Neuronal stem cell (in vitro differentiated cells): ENCODE data around the gene CD81.
A peak's percentile ranks its signal among the peaks of the same experiment; 100 is the strongest.

Experiments used
- DNase-seq: peaks from one replicate; pipeline ENCODE4 v3.0.0-alpha.2; 2013; ENCODE audit warnings: low spot score
- H2AFZ ChIP-seq: one replicate; pipeline ENCODE4 v1.6.1; 2013; ENCODE audit warnings: mild to moderate bottlenecking, low read length, inconsistent platforms
- H2AK5ac ChIP-seq: 2 replicates; pipeline ENCODE4 v1.6.1; 2013; ENCODE audit warnings: low read depth, mild to moderate bottlenecking, inconsistent platforms, low read length, moderate library complexity, mixed read lengths
- H2BK120ac ChIP-seq: 2 replicates; pipeline ENCODE4 v1.6.1; 2013; ENCODE audit warnings: low read depth, mild to moderate bottlenecking, inconsistent platforms, low read length, moderate library complexity, mixed read lengths
- H2BK12ac ChIP-seq: one replicate; pipeline ENCODE4 v1.6.1; 2013; ENCODE audit warnings: low read length, inconsistent platforms
- H2BK15ac ChIP-seq: 2 replicates; pipeline ENCODE4 v1.6.1; 2013; ENCODE audit warnings: mild to moderate bottlenecking, low read length, inconsistent platforms, mixed read lengths
- H2BK5ac ChIP-seq: one replicate; pipeline ENCODE4 v1.6.1; 2013; ENCODE audit warnings: inconsistent platforms, mild to moderate bottlenecking, low read length, moderate library complexity
- H3K14ac ChIP-seq: one replicate; pipeline ENCODE4 v1.6.1; 2013; ENCODE audit warnings: low read length, inconsistent platforms
- H3K18ac ChIP-seq: 2 replicates; pipeline ENCODE4 v1.6.1; 2013; ENCODE audit warnings: low read length, inconsistent platforms
- H3K23ac ChIP-seq: 2 replicates; pipeline ENCODE4 v1.6.1; 2013; ENCODE audit warnings: low read depth, mild to moderate bottlenecking, mixed read lengths, low read length, inconsistent platforms; ENCODE audit not compliant: poor library complexity
- H3K27ac ChIP-seq: replicated peaks from 3 replicates; pipeline ENCODE4 v1.5.1; 2013; ENCODE audit warnings: low read length, inconsistent platforms
- H3K27me3 ChIP-seq, 3 experiments: 2 replicates each; pipeline ENCODE4 v1.6.1; 2013; ENCODE audit warnings: low read length in 3 of 3, mild to moderate bottlenecking in 2 of 3, inconsistent platforms in 1 of 3, low read depth in 1 of 3, mixed read lengths in 1 of 3, moderate library complexity in 1 of 3; ENCODE audit not compliant: control insufficient read depth in 3 of 3, insufficient read depth in 3 of 3
- H3K36me3 ChIP-seq, 2 donors: replicated peaks in 1 of 2; 2 replicates each; pipeline ENCODE4 v1.6.1; 2013; ENCODE audit warnings: low read length in 2 of 2; ENCODE audit not compliant: control insufficient read depth in 2 of 2, insufficient read depth in 2 of 2
- H3K4ac ChIP-seq: 2 replicates; pipeline ENCODE4 v1.6.1; 2013; ENCODE audit warnings: inconsistent platforms, mild to moderate bottlenecking, low read length, moderate library complexity
- H3K4me1 ChIP-seq, 2 donors: 1 replicate in 1 of 2; 2 replicates in 1 of 2; pipeline ENCODE4 v1.6.1; 2013; ENCODE audit warnings: low read length in 2 of 2, low read depth in 1 of 2; ENCODE audit not compliant: control insufficient read depth in 2 of 2, insufficient read depth in 1 of 2
- H3K4me2 ChIP-seq: one replicate; pipeline ENCODE4 v1.6.1; 2013; ENCODE audit warnings: mild to moderate bottlenecking, low read length, inconsistent platforms; ENCODE audit not compliant: insufficient read depth, poor library complexity, severe bottlenecking
- H3K4me3 ChIP-seq, 2 donors: 2 replicates each; pipeline ENCODE4 v1.5.1; 2013; ENCODE audit warnings: low read length in 2 of 2, mild to moderate bottlenecking in 2 of 2, inconsistent platforms in 1 of 2, moderate library complexity in 1 of 2
- H3K79me1 ChIP-seq: one replicate; pipeline ENCODE4 v1.6.1; 2013; ENCODE audit warnings: low read depth, mild to moderate bottlenecking, inconsistent platforms, low read length, moderate library complexity
- H3K9ac ChIP-seq: one replicate; pipeline ENCODE4 v1.6.1; 2013; ENCODE audit warnings: mild to moderate bottlenecking, low read depth, low read length, inconsistent platforms; ENCODE audit not compliant: poor library complexity
- H3K9me3 ChIP-seq, 2 donors: replicated peaks in 1 of 2; 2 replicates each; pipeline versions ENCODE3 to v1.6.1; 2013; ENCODE audit warnings: low read length in 2 of 2, mild to moderate bottlenecking in 2 of 2, inconsistent platforms in 1 of 2, low read depth in 1 of 2, mixed read lengths in 1 of 2, moderate library complexity in 1 of 2; ENCODE audit not compliant: control insufficient read depth in 2 of 2, insufficient read depth in 1 of 2
- H4K8ac ChIP-seq: one replicate; pipeline ENCODE4 v1.6.1; 2013; ENCODE audit warnings: low read depth, mild to moderate bottlenecking, inconsistent platforms, low read length, moderate library complexity
- H4K91ac ChIP-seq: one replicate; pipeline ENCODE4 v1.6.1; 2013; ENCODE audit warnings: low read length, low read depth, mild to moderate bottlenecking, inconsistent platforms; ENCODE audit not compliant: poor library complexity
- WGBS, 2 donors: extraction: QIAGEN DNeasy Blood & Tissue Kit; methylation state at CpG; one replicate each; pipeline ENCODE4 v1.1.7; 2013; ENCODE audit warnings: missing lambda C conversion rate in 2 of 2, mixed read lengths in 1 of 2; ENCODE audit not compliant: insufficient read length in 2 of 2, insufficient replicate concordance in 1 of 2; ENCODE audit errors: extremely low coverage in 2 of 2; 5-methylcytosine and 5-hydroxymethylcytosine counted together

CD81 gene

DNA sequence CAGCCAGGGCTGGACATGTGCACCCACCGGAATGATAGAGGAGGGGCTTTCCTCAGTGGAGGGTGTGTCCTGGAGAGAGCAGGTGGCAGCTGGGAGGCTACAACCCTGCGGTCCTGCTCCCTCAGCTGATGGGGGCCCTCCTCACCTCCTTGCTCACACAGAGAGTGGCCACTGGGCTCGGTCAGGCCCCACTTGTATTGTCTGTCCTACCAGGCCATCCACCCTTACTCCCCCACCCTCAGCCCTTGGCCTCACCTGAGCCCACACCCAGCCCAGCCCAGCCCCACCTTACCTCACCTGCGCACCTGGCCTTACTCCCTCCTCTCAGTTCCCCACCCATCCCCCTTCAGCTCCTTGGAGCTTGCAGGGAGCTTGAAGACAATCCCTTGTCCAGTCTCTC is 64.1 kb downstream of the CD81 start:
- H2BK120ac ChIP-seq: no peak overlapping the region
- no peak overlapping the region for H3K18ac ChIP-seq
- peak overlapping the region; percentile 63 for H2BK12ac ChIP-seq
- peaks cover 13 to 48% (median 31%) of the 10 kb centered on the region in 3 experiments for H3K27me3 ChIP-seq
- no peak overlapping the region for H3K4ac ChIP-seq
- no peak overlapping the region for H4K8ac ChIP-seq
- H3K9ac ChIP-seq: no peak overlapping the region
- H3K9me3 ChIP-seq: peaks cover 3 to 10% of the 10 kb centered on the region in 2 donors
- H3K23ac ChIP-seq: no peak overlapping the region
- no peak overlapping the region for H2BK5ac ChIP-seq
- no peak overlapping the region for H3K27ac ChIP-seq
- no peak for DNase-seq
- no peaks in the 10 kb centered on the region for H3K36me3 ChIP-seq
- H2BK15ac ChIP-seq: peak overlapping the region; percentile 89
- H3K4me1 ChIP-seq: peaks cover 0 to 2% of the 10 kb centered on the region in 2 donors
- H4K91ac ChIP-seq: no peak overlapping the region
- no CpG with 5 or more reads among the region's 4 CpGs for WGBS, 2 donors
- no peak overlapping the region for H3K4me2 ChIP-seq
- H3K14ac ChIP-seq: peak overlapping the region; percentile 63
- H3K4me3 ChIP-seq: no peak overlapping the region
- H3K79me1 ChIP-seq: no peaks in the 10 kb centered on the region
- H2AFZ ChIP-seq: no peak overlapping the region
- H2AK5ac ChIP-seq: peak overlapping the region; percentile 96

DNA sequence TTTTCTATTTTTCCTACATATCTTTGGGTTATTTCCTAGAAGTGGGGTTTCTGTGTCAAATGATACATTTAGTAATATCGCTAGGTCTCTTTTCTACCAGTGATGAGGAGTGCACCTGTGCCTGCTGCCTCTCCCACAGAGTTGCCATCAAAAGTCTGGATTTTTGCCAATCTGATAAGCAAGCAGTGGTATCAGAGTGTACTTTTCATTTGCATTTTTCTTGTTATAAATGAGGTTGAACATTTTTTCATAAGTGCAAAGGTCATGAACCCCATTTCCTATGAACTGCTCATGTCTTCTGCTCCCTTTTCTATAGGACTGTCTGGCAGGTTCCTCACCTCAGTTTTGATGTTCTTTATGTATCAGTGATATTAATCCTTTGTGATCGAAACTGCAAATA is 65.5 kb downstream of the CD81 start:
- no peak overlapping the region for H3K4ac ChIP-seq
- no peaks in the 10 kb centered on the region for H3K36me3 ChIP-seq
- no CpG with 5 or more reads among the region's 2 CpGs for WGBS, 2 donors
- no peak overlapping the region for H2BK120ac ChIP-seq
- H3K4me1 ChIP-seq: peaks cover 0 to 2% of the 10 kb centered on the region in 2 donors
- H3K9me3 ChIP-seq: peaks cover 3 to 10% of the 10 kb centered on the region in 2 donors
- no peak overlapping the region for H2AFZ ChIP-seq
- H3K18ac ChIP-seq: no peak overlapping the region
- H2AK5ac ChIP-seq: no peak overlapping the region
- H3K27me3 ChIP-seq: peaks cover 18 to 56% (median 45%) of the 10 kb centered on the region in 3 experiments
- H3K9ac ChIP-seq: no peak overlapping the region
- DNase-seq: no peak
- no peak overlapping the region for H2BK12ac ChIP-seq
- no peak overlapping the region for H4K91ac ChIP-seq
- no peak overlapping the region for H3K23ac ChIP-seq
- H2BK5ac ChIP-seq: no peak overlapping the region
- H3K79me1 ChIP-seq: no peaks in the 10 kb centered on the region
- no peak overlapping the region for H3K4me3 ChIP-seq
- no peak overlapping the region for H2BK15ac ChIP-seq
- no peak overlapping the region for H3K4me2 ChIP-seq
- no peak overlapping the region for H3K14ac ChIP-seq
- H3K27ac ChIP-seq: no peak overlapping the region
- no peak overlapping the region for H4K8ac ChIP-seq

DNA sequence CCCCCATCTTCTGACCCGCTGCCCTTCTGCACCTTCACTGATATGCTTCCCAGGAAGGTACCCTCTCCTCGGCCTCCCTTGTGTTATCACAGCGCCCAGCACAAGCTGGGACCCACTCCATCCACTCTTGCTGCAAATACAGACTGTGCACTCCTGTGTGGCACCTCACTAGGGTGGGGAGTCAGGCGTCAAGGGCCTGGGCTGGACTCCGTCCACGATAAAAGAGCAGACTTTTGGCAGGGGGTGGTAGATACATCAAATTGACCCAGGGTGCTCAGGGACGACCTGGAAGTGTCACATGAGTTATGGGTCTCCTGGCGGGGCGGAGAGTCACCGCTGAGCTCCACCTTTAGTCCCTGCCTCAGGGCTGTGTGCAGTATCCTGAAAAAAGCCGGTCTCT is 66.3 kb downstream of the CD81 start:
- no peak overlapping the region for H4K91ac ChIP-seq
- no CpG with 5 or more reads among the region's 11 CpGs for WGBS, 2 donors
- no peaks in the 10 kb centered on the region for H3K36me3 ChIP-seq
- H3K27me3 ChIP-seq: peaks cover 18 to 62% (median 50%) of the 10 kb centered on the region in 3 experiments
- peak overlapping the region; percentile 49 for H3K23ac ChIP-seq
- no peak overlapping the region for H3K18ac ChIP-seq
- H2BK12ac ChIP-seq: no peak overlapping the region
- no peak overlapping the region for H2BK15ac ChIP-seq
- H3K79me1 ChIP-seq: no peaks in the 10 kb centered on the region
- no peak overlapping the region for H2BK5ac ChIP-seq
- H3K4ac ChIP-seq: no peak overlapping the region
- H2AFZ ChIP-seq: no peak overlapping the region
- no peak overlapping the region for H3K4me3 ChIP-seq
- H3K14ac ChIP-seq: no peak overlapping the region
- H3K4me2 ChIP-seq: no peak overlapping the region
- H3K4me1 ChIP-seq: peaks cover 0 to 2% of the 10 kb centered on the region in 2 donors
- peaks cover 3 to 10% of the 10 kb centered on the region in 2 donors for H3K9me3 ChIP-seq
- H2AK5ac ChIP-seq: no peak overlapping the region
- H4K8ac ChIP-seq: no peak overlapping the region
- H2BK120ac ChIP-seq: no peak overlapping the region
- DNase-seq: no peak
- no peak overlapping the region for H3K27ac ChIP-seq
- H3K9ac ChIP-seq: no peak overlapping the region

DNA sequence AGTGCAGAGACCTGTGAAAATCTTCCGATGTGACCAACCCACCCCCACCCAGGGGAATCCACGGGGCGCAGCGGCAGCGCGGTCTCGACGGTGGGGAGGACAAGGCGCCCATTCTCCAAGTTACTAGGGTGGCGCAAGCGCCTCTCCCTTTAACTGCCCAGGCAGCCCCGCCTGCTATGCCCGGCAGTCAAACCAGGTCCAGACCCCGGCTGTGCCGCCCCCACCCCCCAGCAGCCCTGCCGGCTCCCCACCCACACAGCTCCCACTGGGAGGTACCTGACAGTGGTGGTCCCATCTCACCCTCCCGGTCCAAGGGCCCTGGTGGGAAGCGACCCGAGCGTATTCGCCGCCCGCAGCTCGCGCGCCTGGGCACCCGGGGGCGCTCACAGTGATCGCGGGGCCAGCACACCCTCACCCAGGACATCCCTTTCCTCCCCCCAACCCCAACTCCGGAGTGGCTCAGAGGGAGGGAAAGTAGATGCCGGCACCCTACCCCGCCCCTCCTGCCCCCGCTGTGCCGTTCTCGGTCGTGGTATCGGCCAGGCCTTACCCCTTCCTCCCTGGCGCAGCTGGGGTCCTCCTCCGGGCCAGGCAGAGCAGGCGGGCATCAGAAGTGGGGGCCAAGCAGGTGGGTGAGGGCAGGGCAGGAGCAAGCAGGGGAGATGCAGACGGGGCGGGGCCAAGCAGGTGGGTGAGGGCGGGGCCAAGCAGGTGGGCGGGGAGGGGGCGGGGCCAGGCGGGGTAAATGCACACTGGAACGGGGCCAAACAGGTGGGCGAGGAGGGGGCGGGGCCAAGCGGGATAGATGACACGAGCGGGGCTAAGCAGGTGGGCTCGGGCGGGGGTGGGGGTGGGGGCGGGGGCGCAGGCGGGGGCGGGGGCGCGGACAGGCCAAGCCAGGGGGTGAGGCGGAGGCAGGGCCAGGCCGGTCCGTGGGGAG is 67.0 kb downstream of the CD81 start, which contains the start of gene TRPM5:
TRPM5 (minus strand) TSS at position 634 of the 940 bp plus-strand sequence. CDS start 21,478 bp downstream, outside the sequence.
- DNase-seq: no peak
- WGBS, 2 donors: no CpG with 5 or more reads among the region's 64 CpGs
- peak within 1 kb of the TSS in 1 of 2 donors; percentile 80 for H3K4me3 ChIP-seq

More for the DNA sequence above, 67.0 kb downstream of the CD81 start, which contains the start of gene TRPM5:
- H3K27me3 ChIP-seq: peaks cover 18 to 69% (median 50%) of the 10 kb centered on the region in 3 experiments
- no peak within 1 kb of the TSS for H3K27ac ChIP-seq
- H2BK12ac ChIP-seq: peak within 1 kb of the TSS; percentile 94
- peak within 1 kb of the TSS; percentile 65 for H4K8ac ChIP-seq
- no peak within 1 kb of the TSS for H2BK120ac ChIP-seq
- H3K36me3 ChIP-seq: no peaks in the 10 kb centered on the region
- H2BK5ac ChIP-seq: no peak within 1 kb of the TSS
- peaks cover 0 to 2% of the 10 kb centered on the region in 2 donors for H3K4me1 ChIP-seq
- H3K18ac ChIP-seq: peak within 1 kb of the TSS; percentile 92
- H4K91ac ChIP-seq: no peak within 1 kb of the TSS
- no peak within 1 kb of the TSS for H3K14ac ChIP-seq
- H2BK15ac ChIP-seq: peak within 1 kb of the TSS; percentile 83
- peak within 1 kb of the TSS; percentile 11 for H2AFZ ChIP-seq
- peak within 1 kb of the TSS; percentile 81 for H3K9ac ChIP-seq
- H3K9me3 ChIP-seq: peaks cover 3 to 10% of the 10 kb centered on the region in 2 donors
- H2AK5ac ChIP-seq: peak within 1 kb of the TSS; percentile 75
- peak within 1 kb of the TSS; percentile 66 for H3K4me2 ChIP-seq
- H3K79me1 ChIP-seq: no peaks in the 10 kb centered on the region
- H3K4ac ChIP-seq: no peak within 1 kb of the TSS
- peak within 1 kb of the TSS; percentile 43 for H3K23ac ChIP-seq
